KMS-11 (cell line): Measurements from ENCODE around the gene INTS7.

ENCODE experiments used
- H2AFZ ChIP-seq: fragments of 200-600 bp; sonication (generic); 2 replicates; pipeline ENCODE4 v1.6.1; 2016; ENCODE audit warnings: antibody characterized with exemption, mixed run types, low read depth
- H3K27ac ChIP-seq: fragments of 200-600 bp; sonication (generic); 2 replicates; pipeline ENCODE4 v1.6.1; 2016; ENCODE audit warnings: mild to moderate bottlenecking, mixed run types
- H3K27me3 ChIP-seq: fragments of 200-600 bp; sonication (generic); 2 replicates; pipeline ENCODE4 v1.6.1; 2017; ENCODE audit warnings: mild to moderate bottlenecking, low read depth, mixed run types, moderate library complexity; ENCODE audit not compliant: insufficient read depth
- H3K36me3 ChIP-seq: fragments of 200-600 bp; sonication (generic); 2 replicates; pipeline ENCODE4 v1.6.1; 2017; ENCODE audit warnings: mild to moderate bottlenecking, mixed run types; ENCODE audit not compliant: insufficient read depth
- H3K4me1 ChIP-seq: fragments of 200-600 bp; sonication (generic); 2 replicates; pipeline ENCODE4 v1.6.1; 2016; ENCODE audit warnings: mild to moderate bottlenecking, low read depth, mixed run types; ENCODE audit not compliant: poor library complexity, severe bottlenecking
- H3K4me2 ChIP-seq: fragments of 200-600 bp; sonication (generic); 2 replicates; pipeline ENCODE4 v1.7.0; 2016; ENCODE audit warnings: mild to moderate bottlenecking, mixed run types
- H3K4me3 ChIP-seq: fragments of 200-600 bp; sonication (generic); IDR thresholded peaks from 2 replicates; pipeline ENCODE4 v1.6.1; 2017; ENCODE audit warnings: low read depth, low read length, mixed read lengths; ENCODE audit not compliant: insufficient read depth
- H3K79me2 ChIP-seq: fragments of 200-600 bp; sonication (generic); 2 replicates; pipeline ENCODE4 v1.6.1; 2016; ENCODE audit warnings: low read depth, mixed run types; ENCODE audit not compliant: insufficient read depth
- H3K9ac ChIP-seq: fragments of 200-600 bp; sonication (generic); 2 replicates; pipeline ENCODE4 v1.6.1; 2016; ENCODE audit warnings: mild to moderate bottlenecking, mixed run types
- H4K20me1 ChIP-seq: fragments of 200-600 bp; sonication (generic); 2 replicates; pipeline ENCODE4 v1.6.1; 2016; ENCODE audit warnings: mild to moderate bottlenecking, mixed run types; ENCODE audit not compliant: insufficient read depth
- CTCF ChIP-seq: fragments of 200-600 bp; sonication (generic); conservative IDR thresholded peaks from 2 replicates; pipeline ENCODE4 v1.6.1; 2017; ENCODE audit warnings: low read depth, mild to moderate bottlenecking, antibody characterized with exemption, low read length, moderate library complexity, mixed read lengths

INTS7 gene

GRCh38 chr1:211900441-211900840 lies 134.9 kb downstream of the INTS7 start:
- Histone ChIP-seq H3K79me2 (no peaks in the 10 kb centered on the region), H3K4me1 (no peaks in the 10 kb centered on the region), H3K36me3 (no peaks in the 10 kb centered on the region), H3K27me3 (no peaks in the 10 kb centered on the region), H3K9ac (no peak overlapping the region), H4K20me1 (no peaks in the 10 kb centered on the region), H3K4me3 (no peak overlapping the region), H2AFZ (no peak overlapping the region), H3K4me2 (no peak overlapping the region), H3K27ac (no peak overlapping the region)
- TF ChIP-seq CTCF = no peak

- no peak overlapping the region for H2AFZ ChIP-seq
- TF ChIP-seq CTCF = no peak
- H4K20me1 ChIP-seq = no peaks in the 10 kb centered on the region
- H3K27ac ChIP-seq = no peak overlapping the region
- no peak overlapping the region for H3K4me3 ChIP-seq
- no peaks in the 10 kb centered on the region for H3K36me3 ChIP-seq
- no peaks in the 10 kb centered on the region for H3K4me1 ChIP-seq
- no peaks in the 10 kb centered on the region for H3K79me2 ChIP-seq
- no peaks in the 10 kb centered on the region for H3K27me3 ChIP-seq
- no peak overlapping the region for H3K4me2 ChIP-seq
- no peak overlapping the region for H3K9ac ChIP-seq
Measured at GRCh38 chr1:211896958-211897357, 138.4 kb downstream of the INTS7 start.

GRCh38 chr1:211895126-211895759 lies 140.1 kb downstream of the INTS7 start:
- Histone ChIP-seq H3K36me3 (no peaks in the 10 kb centered on the region), H3K79me2 (no peaks in the 10 kb centered on the region), H3K4me3 (no peak overlapping the region), H4K20me1 (no peaks in the 10 kb centered on the region), H3K4me1 (no peaks in the 10 kb centered on the region), H3K9ac (no peak overlapping the region), H3K4me2 (no peak overlapping the region), H3K27me3 (no peaks in the 10 kb centered on the region), H2AFZ (no peak overlapping the region), H3K27ac (no peak overlapping the region)
- no peak for TF ChIP-seq CTCF

GRCh38 chr1:211894312-211894711 lies 141.0 kb downstream of the INTS7 start:
- no peaks in the 10 kb centered on the region for H4K20me1 ChIP-seq
- H3K27ac ChIP-seq = no peak overlapping the region
- no peak overlapping the region for H3K4me2 ChIP-seq
- no peak for TF ChIP-seq CTCF
- no peaks in the 10 kb centered on the region for H3K4me1 ChIP-seq
- no peaks in the 10 kb centered on the region for H3K27me3 ChIP-seq
- no peak overlapping the region for H3K4me3 ChIP-seq
- H3K79me2 ChIP-seq = no peaks in the 10 kb centered on the region
- H3K9ac ChIP-seq = no peak overlapping the region
- no peaks in the 10 kb centered on the region for H3K36me3 ChIP-seq
- H2AFZ ChIP-seq = no peak overlapping the region
